ENCODE results near the gene KATNB1.

The KATNB1 gene

GRCh38 chr16:57735755-57736418 is at the start of gene KATNB1:
Gene KATNB1 (plus strand): TSS chr16:57735770. CDS start chr16:57737244, 1,474 bp downstream.
- FAIRE-seq (no peak), DNase-seq (ENCODE audit: insufficient read length, low spot score) (no peak)

GRCh38 chr16:57686577-57686976 is 49.0 kb upstream of the KATNB1 start:
- no peak for DNase-seq (ENCODE audit: insufficient read length, low spot score)
- peak; percentile 54 for FAIRE-seq

DNA sequence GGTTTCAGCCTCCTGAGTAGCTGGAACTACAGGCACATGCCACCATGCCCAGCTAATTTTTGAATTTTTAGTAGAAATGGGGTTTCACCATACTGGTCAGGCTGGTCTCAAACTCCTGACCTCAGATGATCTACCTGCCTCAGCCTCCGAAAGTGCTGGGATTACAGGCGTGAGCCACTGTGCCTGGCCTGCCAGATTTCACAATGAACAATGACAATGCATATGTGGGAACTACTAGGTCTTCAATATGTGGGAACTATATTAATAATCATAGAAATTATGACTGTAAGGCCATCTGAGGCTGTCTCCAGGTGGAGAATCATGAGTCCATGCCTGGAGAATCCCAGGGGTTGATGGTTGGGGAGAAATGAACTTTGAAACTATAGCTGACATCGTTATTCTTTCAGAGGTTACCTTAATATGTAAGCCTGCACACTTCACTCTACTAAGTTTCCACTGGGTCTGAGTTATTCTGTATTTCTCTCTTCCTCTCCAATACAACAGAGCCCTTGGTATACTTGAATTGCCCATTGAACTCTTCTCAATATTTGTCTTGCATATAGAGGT is 48.1 kb upstream of the KATNB1 start:
- DNase-seq (ENCODE audit: insufficient read length, low spot score) (no peak), FAIRE-seq (no peak)

DNA sequence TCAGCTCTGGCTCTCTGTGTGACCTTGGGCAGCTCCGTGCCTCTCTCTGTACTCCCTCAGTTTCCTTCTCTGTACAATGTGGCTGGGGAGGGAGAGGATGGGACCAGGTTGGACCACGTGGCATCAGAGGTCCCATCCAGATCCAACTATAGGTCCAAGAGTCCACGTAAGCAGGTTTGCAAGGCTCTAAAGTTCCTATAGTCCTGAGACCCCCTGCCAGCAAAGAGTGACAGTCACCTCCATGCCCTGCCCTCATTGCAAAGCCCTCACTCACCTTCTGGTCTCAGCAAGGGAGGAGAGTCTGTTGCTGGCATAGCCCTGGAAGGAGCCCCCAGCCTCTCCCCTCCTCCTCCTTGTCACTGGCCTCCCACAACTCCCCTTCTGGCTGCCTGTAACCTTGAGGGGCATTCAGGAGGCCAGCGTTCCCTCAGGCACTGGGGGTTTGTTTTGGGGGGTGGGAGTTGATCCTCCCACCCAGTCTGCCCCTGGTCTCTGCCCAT is 47.0 kb upstream of the KATNB1 start:
- peak; percentile 4 for FAIRE-seq
- no peak for DNase-seq (ENCODE audit: insufficient read length, low spot score)

DNA sequence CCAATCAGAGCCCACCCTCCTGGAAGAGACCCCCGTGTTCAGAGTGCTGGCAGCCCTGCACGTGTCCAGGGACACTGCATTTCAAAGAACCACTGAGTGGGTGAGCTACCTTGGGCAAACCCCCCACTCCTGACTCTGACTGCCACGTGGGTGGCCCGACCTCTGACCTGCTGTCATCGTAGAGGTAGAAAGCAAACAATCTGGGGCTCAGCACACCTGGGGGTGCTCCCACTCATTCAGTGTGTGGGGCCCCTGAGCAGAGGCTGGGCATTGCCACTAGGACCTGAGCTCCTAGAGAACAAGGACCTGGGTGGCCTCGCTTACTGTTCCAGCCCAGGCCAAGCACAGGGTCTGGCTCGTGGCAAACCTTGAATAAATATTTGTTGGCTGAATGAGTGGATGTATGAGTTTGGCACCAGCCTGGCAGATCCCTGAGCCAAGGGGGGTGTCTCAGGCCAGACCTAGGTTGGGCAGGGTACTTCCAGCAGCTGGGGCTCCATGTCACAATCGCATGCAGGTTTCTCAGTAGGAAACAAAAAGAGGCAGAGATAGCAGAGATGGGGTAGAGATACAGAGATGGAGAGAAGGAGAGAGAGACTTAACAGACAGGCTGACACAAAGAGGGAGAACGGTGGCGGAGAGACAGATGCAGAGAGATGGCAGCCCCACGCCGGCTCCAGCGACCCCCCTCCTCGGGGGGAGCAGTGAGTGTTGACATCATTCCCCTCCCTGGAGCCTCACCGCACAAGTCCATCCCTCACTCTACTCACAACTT is 46.4 kb upstream of the KATNB1 start:
- no peak for DNase-seq (ENCODE audit: insufficient read length, low spot score)
- no peak for FAIRE-seq

GRCh38 chr16:57689762-57690558 is 45.6 kb upstream of the KATNB1 start:
- no peak for DNase-seq (ENCODE audit: insufficient read length, low spot score)
- FAIRE-seq: no peak

DNA sequence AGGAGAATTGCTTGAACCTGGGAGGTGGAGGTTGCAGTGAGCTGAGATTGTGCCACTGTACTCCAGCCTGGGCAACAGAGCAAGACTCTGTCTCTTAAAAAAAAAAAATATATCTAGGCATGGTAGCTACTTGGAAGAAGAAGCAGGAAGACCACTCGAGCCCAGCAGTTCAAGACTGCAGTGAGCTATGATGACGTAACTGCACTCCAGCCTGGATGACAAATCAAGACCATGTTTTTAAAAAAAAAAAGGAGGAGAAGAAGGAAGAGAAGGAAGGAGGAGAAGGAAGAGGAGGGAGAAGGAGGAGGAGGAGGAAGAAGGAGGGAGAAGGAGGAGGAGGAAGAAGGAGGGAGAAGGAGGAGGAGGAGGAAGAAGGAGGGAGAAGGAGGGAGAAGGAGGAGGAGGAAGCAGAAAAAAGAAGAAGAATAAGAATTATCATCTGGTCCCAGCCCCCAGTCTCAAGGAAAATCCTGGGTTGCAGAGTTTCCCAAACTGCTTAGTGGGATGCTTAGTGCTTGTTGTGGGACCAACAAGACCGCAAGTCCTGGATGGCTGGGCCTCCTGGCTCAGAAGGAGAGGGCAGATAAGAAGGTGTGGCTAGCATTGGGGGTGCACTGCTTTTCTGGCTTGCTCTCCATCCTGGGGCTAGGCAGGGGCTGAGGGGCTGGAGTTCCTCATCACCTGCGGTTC is 44.6 kb upstream of the KATNB1 start:
- DNase-seq (ENCODE audit: insufficient read length, low spot score) (no peak), FAIRE-seq (no peak)

- DNase-seq (ENCODE audit: insufficient read length, low spot score) (no peak), FAIRE-seq (no peak)
These were observed 42.9 kb upstream of the KATNB1 start for GRCh38 chr16:57692636-57693035.

DNA sequence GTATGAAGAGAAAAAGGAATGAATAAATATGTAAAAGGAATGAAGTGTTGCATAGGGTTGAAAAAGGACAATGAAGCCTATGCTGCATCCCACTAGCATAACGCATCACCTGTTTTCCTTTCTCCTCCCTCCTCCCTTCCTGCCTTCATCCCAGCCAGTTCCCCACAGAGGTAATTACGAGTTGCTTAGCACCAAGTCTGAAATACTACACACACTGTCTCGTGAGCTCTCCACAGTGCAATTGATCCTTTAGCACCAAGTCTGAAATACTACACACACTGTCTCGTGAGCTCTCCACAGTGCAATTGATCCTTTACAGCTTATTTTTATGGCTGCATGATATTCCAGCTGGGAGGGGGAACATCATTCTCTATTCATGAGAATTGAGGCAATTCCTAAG is 42.0 kb upstream of the KATNB1 start:
- peak; percentile 58 for FAIRE-seq

GRCh38 chr16:57694231-57694724 is 41.3 kb upstream of the KATNB1 start:
- FAIRE-seq (no peak), DNase-seq (ENCODE audit: insufficient read length, low spot score) (no peak)

More for the DNA sequence above, 42.0 kb upstream of the KATNB1 start:
- DNase-seq (ENCODE audit: insufficient read length, low spot score): no peak

DNA sequence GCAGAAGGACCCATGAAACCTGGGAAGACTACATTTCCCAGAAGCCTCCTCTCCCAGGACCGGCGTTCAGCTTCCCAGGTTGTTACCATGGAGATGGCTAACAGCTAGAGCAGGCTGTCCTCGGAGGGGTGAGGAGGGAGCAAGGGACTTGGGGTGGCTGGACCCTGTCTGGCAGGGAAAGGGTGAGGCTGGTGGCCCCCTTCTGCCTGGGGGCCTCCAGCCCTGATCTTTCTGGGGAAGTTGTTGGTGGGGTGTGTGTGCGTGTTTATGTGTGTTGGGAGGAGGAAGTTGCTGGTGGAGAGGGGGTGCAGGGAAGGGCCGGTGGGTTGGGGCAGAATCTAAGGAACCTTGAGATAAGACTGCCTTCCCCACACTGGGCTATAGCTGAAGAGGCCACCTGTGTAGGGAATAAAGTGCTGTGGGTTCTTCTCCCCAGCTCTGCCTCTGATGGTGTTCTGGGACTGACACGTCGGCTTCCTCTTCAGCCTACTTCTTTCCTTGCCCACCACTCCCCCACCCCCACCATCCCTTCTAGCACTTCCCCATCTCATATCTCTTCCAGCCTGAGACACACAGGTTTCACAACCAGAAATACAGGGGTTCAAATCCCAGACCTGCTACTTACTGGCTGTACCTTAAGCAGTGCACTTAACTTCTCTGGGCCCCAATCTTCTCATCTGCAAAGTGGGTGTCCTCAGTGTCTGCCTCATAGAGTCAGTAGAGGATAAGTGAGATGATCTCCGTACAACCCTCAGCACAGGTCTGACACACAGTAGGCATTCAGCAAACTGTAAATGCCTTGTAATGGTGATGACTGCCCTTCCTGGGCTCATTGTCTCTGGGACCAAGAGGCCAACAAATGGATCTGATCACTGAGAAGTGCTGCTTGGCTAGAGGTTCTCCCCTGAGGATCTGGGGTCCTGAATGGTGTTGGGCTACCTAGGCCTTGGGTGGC is 40.6 kb upstream of the KATNB1 start, which contains the start of gene DRC7:
TSS of gene DRC7 (plus strand) at position 82 of the 955 bp plus-strand sequence. CDS start 3,144 bp downstream, outside the sequence.
- FAIRE-seq: peak; percentile 63
- DNase-seq (ENCODE audit: insufficient read length, low spot score): peak; percentile 68

DNA sequence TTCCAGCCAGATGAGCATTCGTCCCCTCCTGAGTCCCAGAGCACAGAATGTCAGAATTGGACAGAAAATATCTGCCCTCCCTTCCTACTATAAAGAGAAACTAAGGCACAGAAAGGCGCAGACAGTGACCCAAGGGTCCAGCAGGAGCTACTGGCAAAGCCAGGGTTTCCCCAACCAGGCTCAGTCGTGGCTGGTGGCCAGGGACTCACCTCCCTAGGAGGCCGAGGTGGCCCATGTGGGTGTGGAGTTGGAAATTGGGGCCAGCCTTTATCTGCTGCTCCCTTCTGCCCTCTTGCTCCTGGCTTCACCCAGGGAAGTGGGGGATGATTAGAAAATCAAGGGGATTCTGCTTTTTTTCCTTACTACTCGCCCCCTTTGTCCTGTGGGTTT is 39.9 kb upstream of the KATNB1 start:
- no peak for FAIRE-seq
- DNase-seq (ENCODE audit: insufficient read length, low spot score): no peak

DNA sequence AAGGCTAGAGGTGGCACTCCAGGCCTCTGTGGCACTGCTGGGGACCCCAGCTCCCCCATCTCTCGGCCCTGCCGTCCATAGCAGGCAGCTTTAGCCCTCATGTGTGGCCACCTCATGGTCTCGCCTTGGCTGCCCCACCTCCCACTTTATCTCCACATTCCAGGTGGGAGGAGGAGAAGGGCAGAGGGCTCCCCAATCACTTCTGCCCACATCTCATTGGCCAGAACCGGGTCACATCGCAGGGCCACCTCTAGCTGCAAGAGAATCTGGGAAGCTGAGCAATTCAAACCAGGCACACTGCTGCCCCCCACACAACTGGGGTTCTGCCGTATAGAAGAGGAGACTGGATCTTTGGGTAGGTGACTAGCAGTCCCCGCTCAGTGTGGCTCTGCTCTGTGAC is 39.3 kb upstream of the KATNB1 start:
- DNase-seq (ENCODE audit: insufficient read length, low spot score) (no peak), FAIRE-seq (no peak)

DNA sequence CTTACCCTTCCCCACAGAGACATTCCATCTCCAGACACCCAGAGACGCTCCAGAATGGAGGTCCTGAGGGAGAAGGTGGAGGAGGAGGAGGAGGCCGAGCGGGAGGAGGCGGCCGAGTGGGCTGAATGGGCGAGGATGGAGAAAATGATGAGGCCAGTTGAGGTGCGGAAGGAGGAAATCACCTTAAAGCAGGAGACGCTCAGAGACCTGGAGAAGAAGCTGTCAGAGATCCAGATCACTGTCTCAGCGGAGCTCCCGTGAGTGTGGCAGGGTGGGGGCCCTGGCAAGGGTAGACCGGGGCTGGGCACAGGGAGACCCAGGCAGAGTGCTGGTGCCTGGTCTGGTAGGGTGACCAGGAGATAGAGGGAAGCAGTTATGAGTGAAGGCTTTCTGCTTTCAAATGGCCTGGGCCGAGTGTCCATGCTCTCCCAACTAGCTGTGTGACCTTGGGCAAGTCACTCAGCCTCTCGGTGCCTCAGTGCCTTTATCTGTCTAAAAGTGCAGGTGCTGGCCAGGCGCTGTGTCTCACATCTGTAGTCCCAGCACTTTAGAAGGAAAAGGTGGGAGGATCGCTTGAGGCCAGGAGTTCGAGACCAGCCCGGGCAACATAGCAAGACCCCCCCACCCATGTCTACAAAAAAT is 37.6 kb upstream of the KATNB1 start:
- no peak for FAIRE-seq
- DNase-seq (ENCODE audit: insufficient read length, low spot score): no peak

DNA sequence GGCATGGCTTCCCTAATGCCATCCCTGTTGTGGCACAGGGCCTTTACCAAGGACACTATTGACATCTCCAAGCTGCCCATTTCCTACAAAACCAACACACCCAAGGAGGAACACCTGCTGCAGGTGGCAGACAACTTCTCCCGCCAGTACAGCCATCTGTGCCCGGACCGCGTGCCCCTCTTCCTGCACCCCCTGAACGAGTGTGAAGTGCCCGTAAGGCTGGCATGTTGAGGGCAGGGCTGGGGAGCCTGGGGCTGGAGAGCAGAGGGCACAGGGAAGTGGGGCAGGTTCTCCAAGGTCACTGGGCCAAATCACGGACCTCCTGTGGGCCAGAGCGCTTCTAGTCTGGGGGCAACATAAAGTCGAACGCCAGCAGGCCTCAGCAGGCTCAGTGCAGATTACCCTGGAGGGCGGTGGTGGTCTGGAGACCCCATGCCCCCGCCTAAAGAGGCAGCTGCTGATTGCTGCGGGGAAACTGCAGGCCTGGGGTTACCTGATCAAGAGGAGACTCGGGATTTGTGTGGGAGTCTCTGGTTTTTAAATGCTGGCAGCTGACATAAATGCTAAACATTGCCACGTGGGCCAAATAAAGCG is 36.7 kb upstream of the KATNB1 start:
- FAIRE-seq: no peak
- DNase-seq (ENCODE audit: insufficient read length, low spot score): no peak

DNA sequence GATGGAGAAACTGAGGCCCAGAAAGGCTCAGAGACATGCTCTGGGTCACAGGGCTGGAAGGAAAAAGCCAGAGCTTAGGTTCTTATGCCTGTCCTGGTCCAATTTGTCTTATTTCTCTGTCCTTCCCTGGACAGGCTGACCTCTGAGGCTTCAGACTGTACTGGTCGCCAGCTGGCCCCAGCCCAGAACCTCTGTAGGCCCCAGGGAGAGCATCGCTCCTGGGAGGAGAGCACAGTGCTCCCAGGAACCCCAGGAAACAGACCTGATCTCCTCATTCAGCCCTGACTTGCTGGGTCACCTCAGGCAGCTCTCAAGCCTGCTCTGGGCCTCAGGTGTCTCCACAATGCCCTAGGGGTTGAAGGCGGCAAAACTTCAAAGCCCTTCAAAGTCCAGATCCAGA is 36.1 kb upstream of the KATNB1 start:
- FAIRE-seq (no peak), DNase-seq (ENCODE audit: insufficient read length, low spot score) (no peak)

DNA sequence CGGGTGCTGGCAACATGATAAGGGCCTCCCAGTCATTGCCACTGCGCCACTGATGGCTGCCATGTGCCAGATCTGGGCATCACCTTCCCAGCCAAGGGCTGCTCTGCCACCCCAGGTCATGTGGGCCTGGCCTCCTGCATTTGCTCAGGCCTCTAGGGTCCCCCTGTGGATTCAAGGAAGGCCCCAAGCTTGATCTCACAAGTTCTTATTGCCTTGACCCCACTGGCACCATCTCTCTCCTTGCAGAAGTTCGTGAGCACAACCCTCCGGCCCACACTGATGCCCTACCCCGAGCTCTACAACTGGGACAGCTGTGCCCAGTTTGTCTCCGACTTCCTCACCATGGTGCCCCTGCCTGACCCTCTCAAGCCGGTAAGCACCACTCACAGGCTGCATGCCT is 35.7 kb upstream of the KATNB1 start:
- DNase-seq (ENCODE audit: insufficient read length, low spot score): no peak
- FAIRE-seq: no peak

Data from HTR-8/SVneo (cell line).